Skin of body (tissue), 2 donors: Measurements from ENCODE around the gene KCNH3. TPM values are rescaled to one million over a fixed set of nuclear protein-coding genes. Genes with fewer than 3 reads are reported as not detected.
"Not testable (repeated sequence)": the region's sequence is repeated elsewhere in the genome, so short reads cannot be mapped to it uniquely, and the experiment has no call there.

Experiments used
- DNase-seq: peaks from one replicate; lab custom pipeline; 2025; lab: John Stamatoyannopoulos, UW
- total RNA-seq: library from RNA; depleted of rRNA; stranded (reverse); fragments of >200 nt; gene quantifications from one replicate; pipeline ENCODE4 v1.2.3, GENCODE V29; 2014

Gene KCNH3
- total RNA-seq, 1 donor from 2014 or later, result 0.49 TPM

DNA sequence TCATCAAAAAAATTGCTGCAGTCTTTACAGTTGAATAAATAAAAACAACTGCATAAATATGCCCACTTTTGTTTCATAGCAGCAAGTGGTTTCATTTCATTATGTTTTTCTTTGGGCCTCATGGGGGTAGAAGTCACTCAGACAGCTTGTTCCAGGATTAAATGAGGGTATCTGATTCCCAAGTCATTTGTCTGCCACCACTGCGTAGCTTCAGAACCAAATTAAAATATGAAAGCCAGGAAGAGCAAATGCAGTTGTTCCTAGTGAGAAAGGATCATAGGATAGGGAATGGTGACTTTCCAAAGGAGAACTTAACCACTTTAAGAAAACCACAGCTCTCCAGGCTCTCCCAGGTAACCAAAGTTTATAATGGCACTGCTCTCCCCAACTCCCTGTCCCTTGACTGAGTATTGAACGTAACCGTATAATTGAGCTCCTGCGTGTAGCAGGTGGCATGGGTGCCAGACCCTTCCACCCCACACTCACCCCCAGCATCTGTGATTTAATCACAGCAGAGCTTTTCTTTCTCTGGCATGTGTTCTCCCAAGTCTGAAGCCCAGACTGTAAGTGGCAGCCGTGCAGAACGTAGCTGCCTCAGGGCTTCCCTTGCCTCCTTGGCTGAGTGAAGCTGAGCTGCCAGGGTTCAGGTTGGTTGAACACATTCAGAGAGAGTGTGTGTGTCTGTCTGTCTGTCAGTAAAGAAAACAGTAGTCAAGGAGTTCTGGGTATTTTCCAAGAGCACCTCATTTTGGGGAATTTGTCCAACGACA lies 11.3 kb upstream of the KCNH3 start:
- no peak for DNase-seq

DNA sequence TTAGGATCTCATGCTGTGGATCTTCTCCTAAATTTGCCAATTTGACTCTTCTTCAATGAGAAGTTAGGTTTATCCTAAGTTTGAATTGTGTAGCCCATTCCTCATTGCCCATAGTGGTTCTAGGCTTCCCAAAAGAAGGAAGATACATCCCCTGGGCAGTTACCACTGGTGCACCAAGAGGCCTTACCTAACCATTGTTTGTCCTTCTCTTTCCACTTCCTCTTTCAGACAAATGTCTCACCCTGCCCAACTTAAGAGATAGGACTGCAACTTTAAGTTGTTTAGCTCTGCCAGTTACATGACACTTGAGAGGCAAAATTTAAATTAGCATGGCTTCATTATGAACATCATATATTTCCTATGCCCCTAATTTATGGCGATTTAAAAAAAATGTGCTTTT lies 9.4 kb upstream of the KCNH3 start:
- no peak for DNase-seq

DNA sequence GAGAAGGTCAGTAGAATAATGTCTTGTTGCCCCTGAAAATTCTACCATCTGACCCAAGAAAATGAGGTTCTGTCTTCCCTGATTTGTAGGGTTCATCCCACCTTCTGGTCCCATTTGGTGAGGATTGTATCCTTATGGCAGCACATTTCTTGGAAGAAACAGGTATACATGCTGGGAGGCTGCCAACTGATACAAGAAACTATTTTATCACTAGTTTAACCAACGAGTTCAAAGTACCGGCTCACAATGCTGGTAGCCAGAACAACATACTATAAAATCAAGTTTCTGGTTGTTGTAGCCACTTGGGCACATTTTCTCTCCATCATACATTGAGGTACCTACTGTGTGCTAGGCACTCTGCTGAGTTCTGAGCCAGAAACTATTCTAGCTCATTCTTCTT lies 7.1 kb upstream of the KCNH3 start:
- DNase-seq, result no peak

DNA sequence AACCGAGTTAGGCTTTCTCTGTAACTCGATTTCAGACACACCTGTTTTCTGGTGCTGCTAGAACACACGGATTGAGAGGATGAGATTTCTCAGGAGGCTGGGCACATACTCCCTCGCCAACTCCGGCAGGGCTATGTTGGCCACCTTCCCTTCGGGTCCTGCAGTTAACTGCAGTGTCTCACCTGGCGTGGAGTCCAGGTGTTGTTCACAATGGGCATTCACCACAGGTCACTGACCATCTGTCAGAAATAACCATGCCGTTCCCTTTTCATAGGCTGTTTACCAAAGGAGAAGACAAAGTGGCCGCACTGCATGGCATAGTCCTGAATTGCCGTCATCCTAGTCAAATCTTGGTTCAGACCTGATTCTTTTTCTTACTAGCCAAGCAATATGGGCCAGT lies 5.5 kb upstream of the KCNH3 start:
- DNase-seq, result no peak

DNA sequence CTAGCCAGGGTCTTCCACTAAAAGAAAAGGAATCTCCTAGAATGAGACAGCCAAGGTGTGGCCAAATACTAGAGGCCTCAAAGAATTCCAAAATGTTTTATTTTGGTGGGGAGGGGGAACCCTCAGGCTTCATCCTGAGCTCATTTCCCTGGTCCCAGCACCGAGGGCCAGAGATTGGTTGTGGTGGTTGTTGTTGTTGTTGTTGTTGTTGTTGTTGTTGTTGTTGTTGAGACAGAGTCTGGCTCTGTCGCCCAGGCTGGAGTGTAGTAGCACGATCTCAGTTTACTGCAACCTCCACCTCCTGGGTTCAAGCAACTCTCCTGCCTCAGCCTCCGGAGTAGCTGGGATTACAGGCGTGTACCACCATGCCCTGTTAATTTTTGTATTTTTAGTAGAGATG lies 4.7 kb upstream of the KCNH3 start:
- not testable (repeated sequence) for DNase-seq

DNA sequence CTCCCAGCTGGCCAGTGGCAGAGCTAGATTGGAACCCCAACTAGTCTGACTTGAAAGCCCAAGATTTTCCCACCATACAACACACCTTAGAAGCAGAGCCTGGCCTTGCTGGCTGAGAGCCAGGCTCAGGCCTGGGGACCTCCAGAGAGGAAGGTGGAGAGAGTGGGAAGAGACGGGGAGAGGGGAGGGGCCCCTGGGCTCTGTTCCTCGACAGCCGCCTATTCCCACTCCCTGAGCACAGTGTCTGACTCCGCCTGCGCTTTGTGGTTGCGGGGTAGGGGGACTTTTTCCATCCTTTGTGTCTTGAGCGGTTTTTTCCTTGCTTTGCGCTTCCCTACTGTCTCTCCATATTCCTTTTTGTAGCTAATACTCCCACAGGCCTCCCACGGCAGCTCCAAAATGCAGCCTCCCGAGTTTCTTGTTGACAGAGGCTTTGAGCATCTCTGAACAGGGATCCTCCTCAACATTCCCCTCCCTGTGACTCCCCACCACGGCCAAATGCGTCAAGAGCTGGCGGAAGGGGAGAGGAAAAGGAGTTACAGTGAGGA lies 4.0 kb upstream of the KCNH3 start:
- DNase-seq, result no peak

DNA sequence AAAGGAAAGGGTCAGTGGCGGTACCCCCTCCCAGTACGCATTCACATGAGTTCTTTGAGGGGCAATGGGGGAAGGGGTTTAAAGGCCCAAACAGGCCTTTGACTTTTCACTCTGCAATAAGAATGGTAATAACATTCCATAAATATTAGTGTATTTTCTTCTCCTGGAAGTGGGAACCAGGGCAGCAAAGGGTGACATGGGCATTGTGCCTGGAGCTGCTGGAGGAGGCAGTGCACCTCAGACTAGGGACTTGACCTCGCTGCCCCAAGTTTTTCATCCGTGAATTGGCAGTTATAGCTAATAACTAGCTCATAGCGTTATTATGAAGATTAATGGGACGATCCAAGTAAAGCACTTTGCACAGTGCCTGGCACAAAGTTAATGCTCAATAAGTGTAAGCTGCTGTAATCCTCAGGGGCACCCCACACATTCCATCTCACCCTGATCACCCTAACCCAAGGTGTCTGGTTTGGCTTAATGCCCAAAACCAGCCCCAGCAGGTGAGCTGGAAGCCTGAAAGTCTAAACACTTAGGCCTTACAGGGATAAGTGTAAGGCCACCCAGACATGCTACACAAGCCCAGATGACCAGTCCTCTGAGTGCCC lies 2.8 kb upstream of the KCNH3 start:
- DNase-seq, result no peak

DNA sequence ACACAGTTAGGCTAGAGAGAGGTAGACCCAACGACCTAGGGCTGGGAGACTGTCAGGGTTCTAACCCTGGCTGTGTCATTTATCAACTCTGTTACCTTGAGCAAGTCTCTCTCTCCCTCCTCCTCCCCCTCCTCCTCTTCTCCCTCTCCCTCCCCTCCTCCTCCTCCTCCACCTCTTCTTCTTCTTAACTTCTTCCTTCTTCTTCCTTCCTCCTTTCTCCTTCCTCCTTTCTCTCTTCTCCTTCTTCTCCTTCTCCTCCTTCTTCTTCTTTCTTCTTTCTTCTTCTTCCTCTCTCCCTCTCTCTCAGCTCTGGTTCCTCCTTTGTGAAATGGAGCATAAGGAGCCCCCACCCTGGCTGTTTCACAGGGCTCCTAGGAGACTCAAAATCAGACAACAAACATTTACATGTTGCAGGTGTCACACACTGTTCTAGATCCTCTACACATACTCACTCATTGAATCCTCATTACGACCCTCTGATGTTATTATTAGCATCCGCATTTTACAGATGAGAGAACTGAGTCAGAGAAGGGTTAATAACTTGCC lies 2.2 kb upstream of the KCNH3 start:
- no peak for DNase-seq

DNA sequence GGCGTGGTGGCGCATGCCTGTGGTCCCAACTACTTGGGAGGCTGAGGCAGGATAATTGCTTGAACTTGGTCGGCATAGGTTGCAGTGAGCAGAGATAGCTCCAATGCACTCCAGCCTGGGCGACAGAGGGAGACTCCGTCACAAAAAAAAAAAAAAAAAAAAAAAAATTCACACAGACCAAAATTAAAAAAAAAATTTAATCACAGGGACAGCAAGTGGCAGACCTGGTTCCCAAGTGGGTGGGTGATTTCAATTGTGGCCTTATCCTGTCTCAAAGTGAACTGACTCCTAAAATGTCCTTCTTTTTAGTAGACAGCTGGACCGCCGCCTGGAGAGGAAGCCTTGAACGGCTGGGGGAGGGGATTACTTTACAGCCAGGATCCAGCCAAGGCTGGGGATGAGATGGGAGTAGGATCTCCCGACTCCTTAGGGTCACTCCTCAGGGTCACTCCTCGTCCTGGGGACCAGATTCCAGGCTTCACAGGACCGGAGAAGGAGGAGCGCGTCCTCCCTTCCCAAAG lies 1.5 kb upstream of the KCNH3 start:
- DNase-seq, result no peak

DNA sequence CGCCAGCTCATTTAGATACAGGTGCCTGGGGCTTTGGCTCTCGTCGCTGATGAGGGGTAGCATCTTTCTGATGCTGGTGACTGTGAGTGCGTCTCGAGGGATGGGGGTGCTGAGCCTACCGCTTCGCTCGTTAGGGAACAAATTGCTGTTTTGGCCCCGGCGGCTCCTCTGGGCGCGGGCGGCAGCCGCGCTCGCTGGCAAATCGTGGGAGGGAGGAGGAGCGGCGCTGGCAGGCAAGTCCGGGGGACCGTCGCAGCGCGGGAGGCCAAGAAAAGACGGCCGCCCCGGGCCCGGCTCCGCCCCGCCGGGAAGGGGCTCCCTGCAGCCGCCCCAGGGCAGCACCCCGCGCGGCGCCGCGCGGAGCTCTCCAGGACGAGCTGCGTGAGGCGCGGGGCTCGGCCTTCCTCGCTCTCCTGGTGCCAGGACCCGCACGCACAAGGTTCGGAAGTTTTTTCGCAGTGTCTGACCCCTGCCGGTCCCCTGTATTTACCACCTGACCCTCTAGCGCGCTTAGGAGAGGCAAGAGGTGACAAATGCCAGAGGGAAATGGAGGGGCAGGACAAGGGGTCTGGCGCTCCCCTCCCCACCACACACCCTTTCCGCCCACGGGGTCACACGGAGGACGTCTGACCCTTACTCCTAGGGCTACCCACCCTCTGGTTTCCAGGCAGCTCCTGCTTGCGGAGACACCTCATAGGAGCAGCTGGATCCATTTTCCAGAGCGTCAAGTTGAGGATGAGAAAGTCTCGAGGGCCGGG lies 899 bp upstream of the KCNH3 start:
- DNase-seq, result no peak

DNA sequence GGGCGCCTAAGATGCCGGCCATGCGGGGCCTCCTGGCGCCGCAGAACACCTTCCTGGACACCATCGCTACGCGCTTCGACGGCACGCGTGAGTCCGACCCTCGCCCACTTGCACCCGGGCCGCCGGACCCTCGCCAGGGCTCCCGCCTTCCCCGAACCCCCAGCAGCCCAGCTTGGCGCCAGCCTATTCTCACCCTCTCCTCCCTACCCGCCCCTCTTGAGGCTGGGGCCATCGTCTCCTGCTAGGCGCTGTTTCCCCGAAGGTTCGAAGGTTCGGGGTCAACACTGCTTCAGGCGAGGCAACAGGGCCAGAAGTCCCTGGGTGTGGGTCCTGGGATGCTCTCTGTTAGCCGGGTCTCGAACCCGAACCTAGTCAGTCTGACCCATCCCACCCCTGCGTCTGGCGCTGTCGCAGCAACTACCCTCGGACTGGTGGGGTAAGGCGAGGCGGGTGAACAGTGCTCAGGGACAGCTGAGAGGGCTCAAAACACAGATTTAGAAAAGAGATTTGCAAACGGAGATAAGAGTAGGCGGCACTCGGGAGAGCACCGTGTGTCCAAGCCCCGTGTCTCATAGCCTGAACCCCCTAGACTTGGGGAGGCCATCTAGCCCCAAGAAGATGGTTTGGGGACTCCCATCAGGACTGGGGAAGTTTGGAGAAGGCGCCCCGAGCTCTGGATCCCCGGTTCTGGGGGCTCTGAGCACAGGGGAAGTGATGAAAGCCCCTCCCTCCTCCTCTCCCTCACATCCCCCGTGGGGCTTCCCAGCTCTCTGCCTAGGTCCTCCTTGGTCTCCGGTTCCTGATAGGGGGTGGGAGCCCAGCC lies 787 bp downstream of the KCNH3 start:
- no peak for DNase-seq

DNA sequence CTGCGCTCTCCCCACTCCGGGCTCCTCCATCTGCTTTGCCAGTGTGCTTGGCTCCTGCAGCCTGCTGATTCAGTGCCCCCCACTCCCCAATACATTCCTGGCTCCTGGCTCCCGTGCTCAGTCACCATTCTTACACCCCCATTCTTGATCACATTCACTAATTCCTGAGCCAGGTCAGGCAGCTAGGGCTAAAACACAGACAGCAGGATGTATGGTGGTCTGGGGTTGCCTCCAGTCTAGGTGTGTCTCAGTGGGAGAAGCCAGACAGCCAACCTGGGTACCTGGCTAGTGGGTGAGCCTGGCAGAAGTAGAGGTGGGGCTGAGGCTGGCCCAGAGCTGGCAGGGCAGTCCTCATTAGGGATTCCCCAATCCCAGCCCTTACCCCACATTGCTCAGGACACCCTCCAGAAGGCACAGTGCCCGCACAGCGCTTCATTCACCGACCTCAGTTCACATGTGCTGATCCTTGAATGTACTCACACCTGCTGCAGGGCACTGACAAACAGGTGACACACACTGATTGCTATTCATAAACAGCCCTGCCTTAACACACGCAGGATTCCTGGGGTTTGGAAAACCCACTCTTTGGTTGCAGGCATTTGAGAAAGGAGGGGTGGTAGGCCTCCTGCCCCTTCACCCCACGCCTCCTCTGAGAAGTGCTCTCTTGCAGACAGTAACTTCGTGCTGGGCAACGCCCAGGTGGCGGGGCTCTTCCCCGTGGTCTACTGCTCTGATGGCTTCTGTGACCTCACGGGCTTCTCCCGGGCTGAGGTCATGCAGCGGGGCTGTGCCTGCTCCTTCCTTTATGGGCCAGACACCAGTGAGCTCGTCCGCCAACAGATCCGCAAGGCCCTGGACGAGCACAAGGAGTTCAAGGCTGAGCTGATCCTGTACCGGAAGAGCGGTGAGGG lies 1.7 kb downstream of the KCNH3 start:
- no peak for DNase-seq

DNA sequence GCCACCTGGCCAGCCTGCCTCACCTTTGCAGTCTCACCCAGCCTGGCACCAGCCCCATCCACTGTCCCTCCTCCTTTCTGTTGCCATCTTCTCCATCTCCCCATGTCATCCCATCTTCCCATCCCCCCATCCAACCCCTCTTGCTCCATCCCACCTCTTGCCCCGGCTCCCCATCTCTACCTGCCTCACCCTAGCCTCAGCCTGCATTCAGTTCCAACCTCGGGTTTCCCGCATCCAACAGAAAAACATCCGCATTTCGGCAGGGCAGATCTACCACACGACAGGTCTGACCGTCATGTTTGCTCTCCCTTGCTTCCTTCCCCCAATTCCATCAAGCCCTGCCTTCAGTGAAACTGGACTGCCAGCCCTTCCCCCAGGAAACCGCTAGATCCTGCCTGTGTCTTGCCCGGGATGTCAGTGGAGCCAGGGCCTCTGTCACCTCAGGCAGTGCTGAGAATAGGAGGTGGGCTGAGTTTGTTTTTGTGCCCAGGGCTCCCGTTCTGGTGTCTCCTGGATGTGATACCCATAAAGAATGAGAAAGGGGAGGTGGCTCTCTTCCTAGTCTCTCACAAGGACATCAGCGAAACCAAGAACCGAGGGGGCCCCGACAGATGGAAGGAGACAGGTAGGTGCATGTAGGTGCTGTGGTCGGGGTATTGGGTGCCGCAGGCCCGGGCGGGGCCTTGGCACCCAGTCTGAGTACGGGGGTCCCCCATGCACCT lies 2.5 kb downstream of the KCNH3 start:
- no peak for DNase-seq

DNA sequence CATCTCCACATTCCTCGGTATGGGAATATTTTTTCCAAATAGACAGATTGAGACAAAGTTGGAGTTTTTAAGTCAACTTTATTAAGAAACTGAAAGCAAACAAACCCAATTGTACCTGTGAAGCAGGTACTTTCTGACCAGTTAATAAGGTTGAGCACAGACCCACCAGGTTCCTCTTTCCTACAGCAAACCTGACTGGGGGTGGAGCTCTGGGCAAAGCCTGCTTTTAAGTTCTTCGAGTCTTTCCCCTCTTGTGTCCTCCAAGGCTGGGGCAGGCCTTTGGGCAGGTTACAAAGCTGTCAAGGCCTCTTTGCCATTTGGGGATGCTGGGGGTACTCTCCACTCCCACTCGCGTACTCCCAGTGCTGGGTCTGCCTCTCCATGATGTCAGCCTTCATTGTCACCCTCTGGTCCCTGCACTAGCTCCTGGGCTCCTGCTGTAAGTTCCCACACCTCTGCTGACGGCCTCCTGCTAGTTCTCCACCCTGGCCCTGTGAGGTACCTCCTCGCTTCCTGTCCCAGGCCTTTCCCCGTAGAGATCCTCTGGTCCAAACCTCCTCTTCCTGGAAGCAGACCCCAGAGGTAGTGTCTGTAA lies 3.2 kb downstream of the KCNH3 start:
- DNase-seq, result no peak

DNA sequence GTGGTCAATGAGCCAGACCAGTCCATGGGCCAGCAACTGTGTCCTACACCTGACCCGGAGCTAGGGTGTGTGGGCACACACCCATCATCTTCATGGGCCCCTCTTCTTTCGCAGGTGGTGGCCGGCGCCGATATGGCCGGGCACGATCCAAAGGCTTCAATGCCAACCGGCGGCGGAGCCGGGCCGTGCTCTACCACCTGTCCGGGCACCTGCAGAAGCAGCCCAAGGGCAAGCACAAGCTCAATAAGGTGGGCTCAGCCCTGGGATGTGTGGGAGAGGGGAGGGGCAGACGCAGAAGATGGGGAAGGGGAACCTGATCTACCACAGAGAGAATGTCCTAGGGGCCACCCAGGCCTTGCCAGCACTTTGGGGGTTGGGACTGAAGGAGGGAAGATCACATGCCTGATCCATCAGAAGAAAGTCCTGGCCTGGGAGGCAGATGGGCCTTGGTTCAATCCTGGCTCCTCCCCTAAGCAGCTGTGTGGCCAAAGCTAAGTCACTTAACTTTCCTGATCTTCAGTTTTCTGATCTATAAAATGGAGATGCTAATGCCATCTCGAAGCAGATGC lies 3.8 kb downstream of the KCNH3 start:
- DNase-seq, result no peak

DNA sequence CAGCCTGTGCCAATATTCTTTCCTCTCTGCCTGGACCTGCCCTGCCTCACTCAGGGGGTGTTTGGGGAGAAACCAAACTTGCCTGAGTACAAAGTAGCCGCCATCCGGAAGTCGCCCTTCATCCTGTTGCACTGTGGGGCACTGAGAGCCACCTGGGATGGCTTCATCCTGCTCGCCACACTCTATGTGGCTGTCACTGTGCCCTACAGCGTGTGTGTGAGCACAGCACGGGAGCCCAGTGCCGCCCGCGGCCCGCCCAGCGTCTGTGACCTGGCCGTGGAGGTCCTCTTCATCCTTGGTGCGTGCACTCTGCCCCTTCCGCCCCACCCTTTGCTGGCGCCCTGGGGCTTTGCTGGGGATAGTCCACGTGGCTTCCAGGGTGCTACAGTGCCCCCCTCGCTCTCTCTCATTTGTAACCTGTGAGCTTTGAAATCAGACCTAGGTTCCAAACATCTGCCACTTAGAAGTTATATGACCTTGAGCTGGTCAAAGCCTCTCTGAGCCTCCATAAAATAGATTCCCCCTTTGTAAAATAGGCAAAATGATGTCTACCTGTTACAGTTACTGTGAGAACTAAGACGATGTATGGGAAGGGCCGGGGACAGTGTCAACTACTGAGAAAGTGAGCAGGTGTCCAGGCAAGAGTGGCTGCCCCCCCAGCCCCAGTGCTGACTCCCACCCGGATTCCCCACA lies 4.5 kb downstream of the KCNH3 start:
- DNase-seq, result no peak

DNA sequence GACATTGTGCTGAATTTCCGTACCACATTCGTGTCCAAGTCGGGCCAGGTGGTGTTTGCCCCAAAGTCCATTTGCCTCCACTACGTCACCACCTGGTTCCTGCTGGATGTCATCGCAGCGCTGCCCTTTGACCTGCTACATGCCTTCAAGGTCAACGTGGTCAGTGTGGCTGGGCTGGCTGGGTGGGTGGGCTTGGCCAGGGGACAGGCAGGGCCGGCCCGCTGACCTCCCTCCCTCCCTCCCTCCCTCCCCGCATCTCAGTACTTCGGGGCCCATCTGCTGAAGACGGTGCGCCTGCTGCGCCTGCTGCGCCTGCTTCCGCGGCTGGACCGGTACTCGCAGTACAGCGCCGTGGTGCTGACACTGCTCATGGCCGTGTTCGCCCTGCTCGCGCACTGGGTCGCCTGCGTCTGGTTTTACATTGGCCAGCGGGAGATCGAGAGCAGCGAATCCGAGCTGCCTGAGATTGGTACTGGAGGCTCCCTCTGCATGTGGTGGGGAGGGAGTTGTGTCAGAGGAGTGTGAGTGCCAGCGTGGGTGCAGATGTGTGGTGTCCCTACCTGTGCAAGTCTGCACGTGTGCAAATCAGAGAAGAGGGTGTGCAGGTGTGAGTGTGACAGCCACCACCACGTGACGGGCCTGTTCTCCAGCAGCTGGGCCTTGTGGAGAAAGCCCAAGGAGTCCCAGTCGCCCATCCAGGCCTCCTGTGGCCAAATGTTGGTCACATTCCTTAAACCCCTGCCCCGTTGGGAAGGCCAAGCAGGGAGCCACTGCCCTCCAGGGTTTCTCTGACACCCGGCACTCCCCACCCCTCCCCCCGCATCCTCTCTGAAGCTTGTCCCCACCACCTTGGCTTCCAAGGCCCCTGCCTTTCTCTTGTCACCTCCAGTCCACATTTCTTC lies 5.3 kb downstream of the KCNH3 start:
- no peak for DNase-seq
